Measurements from ENCODE around the gene HIGD1A.

HIGD1A gene

GRCh38 chr3:42795621-42796181 is 8.6 kb downstream of the HIGD1A start:
- DNase-seq = no peak

GRCh38 chr3:42790714-42791229 is 13.5 kb downstream of the HIGD1A start:
- DNase-seq = no peak

GRCh38 chr3:42786631-42787030 is 17.7 kb downstream of the HIGD1A start:
- DNase-seq = no peak

GRCh38 chr3:42786212-42786611 is 18.1 kb downstream of the HIGD1A start:
- no peak for DNase-seq

- DNase-seq = peak; percentile 19
These were observed 23.2 kb downstream of the HIGD1A start for GRCh38 chr3:42780892-42781700.

DNA sequence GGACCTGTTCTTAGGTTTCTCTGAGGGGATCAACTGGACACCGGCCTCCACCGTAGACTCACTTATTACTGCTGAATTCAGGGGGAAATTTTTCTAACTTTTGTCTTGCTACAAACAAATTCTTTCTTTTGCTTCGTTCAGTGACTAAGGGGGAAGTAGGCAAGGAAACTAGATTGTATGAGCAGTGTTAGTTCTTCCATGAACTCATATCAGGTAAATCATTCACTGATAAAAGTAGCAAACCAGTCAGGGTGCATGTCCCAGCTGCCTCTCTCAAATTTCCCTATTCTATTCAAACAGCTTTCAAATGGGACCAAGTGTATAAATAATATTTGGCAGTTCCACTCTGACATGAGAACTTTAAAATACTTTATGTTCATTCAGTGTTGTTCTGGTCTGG is 23.9 kb downstream of the HIGD1A start:
- DNase-seq = no peak

- no peak for DNase-seq
These were observed 25.6 kb downstream of the HIGD1A start for GRCh38 chr3:42778644-42779043.

- DNase-seq = no peak
These were observed 30.9 kb downstream of the HIGD1A start for GRCh38 chr3:42773409-42773751.

DNA sequence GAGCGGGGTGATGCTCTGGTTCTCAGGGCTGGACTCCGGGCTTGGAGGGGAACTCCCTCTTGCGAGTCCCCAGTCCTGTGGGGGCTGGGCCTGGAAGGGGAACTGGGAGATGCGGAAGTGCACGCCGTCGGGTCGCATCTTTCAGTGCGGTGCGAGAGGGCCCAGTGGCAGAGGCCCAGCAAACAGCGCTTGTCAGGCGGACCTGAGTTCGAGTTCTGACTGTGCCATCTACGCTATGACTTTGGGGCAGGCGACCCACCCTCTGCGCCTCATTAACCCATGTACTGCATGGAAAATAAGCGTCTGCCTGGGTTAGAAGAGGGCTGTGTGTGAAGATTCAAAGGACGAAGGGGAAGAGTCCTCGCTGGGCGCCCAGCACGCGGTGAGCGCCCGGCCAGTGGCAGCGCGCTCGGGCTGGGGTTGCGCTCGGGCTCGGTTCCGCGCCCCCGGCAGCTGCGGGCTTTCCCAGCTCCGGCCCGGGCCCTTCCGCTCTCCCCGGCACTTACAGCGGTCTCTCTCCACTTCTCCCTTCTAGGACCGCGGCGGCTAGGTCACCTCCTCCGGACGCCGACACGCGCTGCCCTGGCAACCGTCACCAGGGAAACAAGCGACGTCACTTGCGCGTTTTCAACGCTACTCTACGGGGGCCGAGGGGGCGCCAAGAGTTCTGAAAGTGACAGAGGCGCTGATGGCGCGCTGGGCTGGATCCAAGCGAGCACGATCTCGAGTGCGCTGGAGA is 31.5 kb downstream of the HIGD1A start, which contains the start of gene CCDC13:
Gene CCDC13 (minus strand): TSS at position 584 of the 739 bp plus-strand sequence. CDS start 14,908 bp downstream, outside the sequence.
- DNase-seq = no peak

DNA sequence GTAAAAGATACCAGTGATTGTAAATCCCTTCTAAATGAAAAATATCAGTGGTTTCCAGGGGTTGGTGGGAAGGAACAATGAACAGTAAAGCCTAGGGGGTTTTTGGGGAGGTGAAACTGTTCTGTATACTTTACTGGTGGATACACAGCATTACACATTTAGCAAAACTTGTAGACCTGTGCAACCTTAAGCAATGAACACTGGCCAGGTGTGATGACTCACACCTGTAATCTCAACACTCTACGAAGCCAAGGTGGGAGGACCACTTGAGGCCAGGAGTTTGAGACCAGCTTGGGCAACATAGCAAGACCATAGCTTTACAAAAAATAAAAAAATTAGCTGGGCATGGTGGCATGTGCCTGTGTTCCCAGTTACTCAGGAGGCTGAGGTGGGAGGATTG is 33.0 kb downstream of the HIGD1A start:
- no peak for DNase-seq

DNA sequence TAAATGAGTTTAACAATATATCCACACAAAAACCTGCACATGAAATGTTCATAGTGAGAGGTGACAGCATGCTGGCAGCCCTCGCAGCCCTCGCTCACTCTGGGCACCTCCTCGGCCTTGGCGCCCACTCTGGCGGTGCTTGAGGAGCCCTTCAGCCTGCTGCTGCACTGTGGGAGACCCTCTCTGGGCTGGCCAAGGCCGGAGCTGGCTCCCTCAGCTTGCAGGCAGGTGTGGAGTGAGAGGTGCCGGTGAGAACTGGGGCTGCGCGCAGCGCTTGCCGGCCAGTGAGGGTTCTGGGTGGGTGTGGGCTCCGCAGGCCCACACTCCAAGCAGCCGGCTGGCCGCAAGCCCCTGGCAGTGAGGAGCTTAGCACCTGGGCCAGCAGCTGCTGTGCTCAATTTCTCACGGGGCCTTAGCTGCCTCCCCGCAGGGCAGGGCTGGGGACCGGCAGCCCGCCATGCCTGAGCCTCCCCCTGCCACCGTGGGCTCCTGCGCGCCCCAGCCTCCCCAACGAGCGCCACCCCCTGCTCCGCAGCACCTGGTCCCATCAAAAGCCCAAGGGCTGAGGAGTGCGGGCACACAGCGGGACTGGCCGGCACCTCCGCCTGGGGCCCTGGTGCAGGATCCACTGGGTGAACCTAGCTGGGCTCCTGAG is 34.7 kb downstream of the HIGD1A start:
- DNase-seq = no peak

DNA sequence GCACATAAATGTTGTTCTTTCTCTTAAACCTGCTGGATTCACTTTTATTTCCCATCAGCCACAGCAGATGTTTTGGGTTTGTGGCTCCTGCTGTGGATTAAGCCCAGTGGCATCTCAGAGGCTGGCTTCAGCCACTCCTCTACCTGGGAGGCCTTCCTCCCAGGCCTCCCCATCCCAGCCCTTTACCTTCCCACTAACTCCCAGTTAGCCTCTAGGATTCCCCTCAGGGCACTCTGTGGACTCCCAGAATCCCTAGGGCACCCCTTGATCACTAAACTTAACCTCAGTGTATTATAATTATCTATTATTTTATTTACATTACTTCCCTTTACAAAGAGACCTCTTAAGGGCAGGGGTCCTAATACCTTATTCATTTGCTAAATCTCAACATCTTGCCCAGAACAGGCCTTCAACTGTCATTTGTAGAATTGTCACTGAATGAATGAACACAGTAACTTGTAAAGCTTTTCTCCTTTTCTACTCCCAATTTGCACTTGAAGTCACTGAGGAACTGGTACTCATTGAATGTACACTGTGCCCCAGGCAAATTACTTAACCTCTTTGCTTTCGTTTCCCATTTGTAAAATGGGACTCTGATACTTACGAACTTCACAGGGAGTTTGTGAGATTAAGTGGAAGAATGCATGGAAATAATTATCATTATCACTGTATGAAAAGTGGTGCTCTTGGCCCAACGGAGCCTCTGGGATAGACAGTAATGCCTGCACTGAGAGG is 39.6 kb downstream of the HIGD1A start:
- DNase-seq = no peak

- no peak for DNase-seq
These were observed 40.2 kb downstream of the HIGD1A start for GRCh38 chr3:42764115-42764514.

GRCh38 chr3:42763021-42763420 is 41.3 kb downstream of the HIGD1A start:
- DNase-seq = no peak

GRCh38 chr3:42762046-42762724 is 42.1 kb downstream of the HIGD1A start:
- DNase-seq = no peak

GRCh38 chr3:42758126-42758525 is 46.2 kb downstream of the HIGD1A start:
- no peak for DNase-seq

GRCh38 chr3:42756681-42757213 is 47.5 kb downstream of the HIGD1A start:
- DNase-seq = no peak

DNA sequence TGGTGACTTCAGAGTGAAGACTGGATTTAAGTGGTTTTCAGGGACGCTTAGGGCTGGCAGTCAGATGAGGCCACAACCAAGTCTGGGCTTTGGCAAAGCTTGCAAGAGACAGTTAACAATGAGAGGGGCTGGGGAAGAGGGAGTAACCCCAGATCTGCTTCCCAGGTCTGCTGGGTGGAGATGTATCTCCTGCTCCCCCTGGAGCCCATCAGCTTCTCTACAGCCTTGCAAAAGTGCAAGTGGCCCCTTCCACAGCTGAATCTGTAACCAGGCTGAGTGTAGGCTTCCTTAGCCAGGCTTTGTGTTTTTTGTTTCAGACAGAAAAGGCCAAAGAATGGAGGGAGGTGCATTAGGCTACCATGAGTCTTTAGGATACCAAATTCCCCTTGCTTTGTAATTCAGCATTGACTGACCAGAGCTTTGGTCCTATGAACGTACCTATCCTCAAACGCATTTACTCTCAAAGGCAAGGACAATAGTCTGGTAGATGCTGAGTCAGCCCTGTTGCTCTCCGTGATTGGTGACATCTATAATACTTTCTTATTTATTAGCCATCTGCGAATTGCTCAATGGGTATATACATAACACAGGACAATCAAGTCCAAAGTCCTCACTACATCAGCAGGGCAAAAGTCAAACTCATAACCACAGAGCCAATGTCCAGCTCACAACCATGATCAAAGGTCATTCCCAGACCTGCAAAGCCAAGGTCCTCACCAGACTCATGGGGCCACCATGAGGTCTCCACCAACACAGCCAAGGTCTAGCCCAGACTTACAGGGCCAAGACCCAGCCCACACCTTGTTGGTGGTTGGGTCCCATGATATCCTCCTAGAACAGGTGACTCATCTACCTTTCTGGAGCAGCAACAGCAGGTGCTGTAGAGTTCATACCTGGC is 48.4 kb downstream of the HIGD1A start:
- no peak for DNase-seq

DNA sequence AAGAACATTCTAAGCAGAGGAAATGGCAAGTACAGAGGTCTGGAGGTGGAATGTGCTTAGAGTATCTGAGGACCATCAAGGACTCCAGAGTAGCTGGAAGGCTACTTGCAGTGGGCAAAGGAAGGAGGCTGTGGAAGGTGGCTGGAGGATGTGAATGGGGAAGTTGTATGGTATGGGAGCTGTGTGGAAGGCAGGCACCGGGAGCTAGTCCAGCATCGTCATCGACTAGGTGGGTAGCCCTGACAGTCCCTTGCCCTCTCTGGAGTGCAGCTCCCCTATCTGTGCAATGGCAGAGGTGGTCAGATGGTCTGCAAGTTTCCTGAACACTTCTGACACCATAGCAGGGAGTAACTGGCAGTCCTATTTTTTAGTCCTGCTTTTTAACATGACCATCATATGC is 50.5 kb downstream of the HIGD1A start:
- DNase-seq = no peak

DNA sequence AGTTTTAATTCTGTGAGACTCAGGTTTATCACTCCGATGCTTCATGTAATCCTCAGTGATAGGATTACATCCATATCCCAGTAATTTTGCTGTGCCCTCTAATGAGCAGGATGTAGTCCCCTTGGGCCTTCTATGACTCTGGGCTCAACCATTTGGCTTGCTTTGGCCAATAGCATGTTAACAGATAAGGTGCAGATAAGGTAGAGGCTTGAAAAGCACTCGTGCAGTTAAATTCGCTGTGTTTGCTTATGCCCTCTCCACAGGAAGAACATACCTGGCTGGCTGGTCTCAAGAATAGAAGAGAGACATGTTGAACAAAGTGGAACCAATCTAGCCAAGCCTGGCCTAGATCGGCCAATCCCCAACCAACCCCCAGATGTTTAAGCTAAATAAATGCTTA is 51.3 kb downstream of the HIGD1A start:
- DNase-seq = no peak

DNA sequence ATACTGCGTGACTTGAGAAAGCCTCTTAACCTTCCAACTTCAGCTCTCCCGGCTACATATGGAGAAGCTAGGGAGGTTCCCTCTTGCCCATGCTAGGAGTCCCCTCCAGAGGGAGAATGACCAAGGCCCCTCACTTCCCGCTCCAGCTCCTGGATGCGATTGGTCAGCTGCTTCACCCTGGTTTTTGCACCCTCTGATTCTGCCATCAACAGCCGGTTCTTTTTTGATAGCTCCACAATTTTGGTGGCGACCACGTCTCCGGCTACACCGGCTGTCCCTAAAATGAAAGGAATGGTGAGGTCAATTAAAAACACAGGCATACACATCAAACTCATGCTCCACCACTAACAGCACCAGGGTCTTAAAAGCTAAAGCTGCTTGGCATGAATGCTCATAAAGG is 51.8 kb downstream of the HIGD1A start:
- no peak for DNase-seq

Data from NCI-H446 treated with DMSO at 0.1 percent for 48 hours (cell line).